HG02870 (cell line): Measurements from ENCODE around the gene TNFRSF1A.

Source experiments
- ATAC-seq: cut with Tn5 transposase; IDR thresholded peaks from one replicate; pipeline ENCODE4 v1.9.1; 2021; ENCODE audit warnings: mild to moderate bottlenecking, moderate library complexity; ENCODE audit not compliant: unreplicated experiment

The TNFRSF1A gene

DNA sequence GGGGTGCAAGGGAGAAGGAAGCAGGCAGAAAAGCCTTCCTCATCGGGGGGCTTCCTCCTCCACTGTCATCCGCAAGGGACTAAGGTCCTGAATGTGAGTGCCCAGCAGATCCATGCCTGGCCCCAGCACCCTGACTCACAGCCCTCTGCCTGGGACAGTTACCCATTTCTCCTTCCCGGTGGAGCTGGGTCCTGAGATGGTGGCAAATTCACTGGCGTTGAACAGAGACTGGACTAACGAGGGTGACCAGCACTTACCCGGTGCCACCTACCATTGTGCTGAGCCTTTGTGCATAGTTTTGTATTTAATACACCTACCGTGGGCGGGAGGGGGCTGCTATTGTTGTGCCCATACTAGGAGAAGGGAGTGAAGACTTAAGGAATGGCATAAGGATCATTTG is 62.2 kb downstream of the TNFRSF1A start:
- no peak for ATAC-seq

DNA sequence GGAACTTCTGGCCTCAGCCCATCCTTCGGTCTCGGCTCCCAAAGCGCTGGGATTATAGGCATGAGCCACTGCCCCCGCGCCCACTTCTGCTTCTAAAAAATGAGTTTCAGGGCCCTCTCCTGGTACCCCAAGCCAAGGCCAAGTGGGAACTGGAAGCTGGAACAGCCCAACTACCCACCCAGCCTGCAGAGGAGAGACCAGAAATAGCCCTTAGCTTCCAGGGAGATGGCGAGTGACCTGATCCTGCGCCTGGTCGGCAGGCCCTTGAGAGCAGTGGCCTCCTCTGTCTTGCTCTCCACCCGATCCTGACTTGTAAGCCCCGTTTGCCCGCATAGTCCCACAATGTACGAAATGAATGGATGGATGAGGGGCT is 62.6 kb downstream of the TNFRSF1A start:
- ATAC-seq = no peak
